ENCODE data around the gene AK3. TPM values are rescaled to one million over a fixed set of nuclear protein-coding genes. Genes with fewer than 3 reads are reported as not detected.

Gene AK3
- total RNA-seq, 1 experiment from 2014 or later, result 61.0 TPM

DNA sequence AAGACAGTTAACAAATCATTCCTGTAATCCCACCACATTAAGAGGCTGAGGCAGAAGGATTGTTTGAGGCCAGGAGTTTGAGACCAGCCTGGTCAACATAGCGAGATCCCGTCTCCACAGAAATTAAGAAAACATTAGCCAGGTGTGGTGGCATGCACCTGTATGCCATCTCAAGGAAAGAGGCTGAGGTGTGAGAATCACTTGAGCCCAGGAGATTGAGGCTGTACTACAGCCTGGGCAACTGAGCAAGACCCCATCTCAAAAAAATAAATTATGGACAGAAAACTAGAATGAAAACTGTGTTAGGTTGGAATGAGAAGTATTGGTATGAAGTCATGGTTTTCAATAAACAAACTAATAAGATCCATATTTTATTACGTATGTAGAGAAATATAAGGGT, 23.0 kb upstream of the AK3 start:
- TF ChIP-seq, protein P1, sequence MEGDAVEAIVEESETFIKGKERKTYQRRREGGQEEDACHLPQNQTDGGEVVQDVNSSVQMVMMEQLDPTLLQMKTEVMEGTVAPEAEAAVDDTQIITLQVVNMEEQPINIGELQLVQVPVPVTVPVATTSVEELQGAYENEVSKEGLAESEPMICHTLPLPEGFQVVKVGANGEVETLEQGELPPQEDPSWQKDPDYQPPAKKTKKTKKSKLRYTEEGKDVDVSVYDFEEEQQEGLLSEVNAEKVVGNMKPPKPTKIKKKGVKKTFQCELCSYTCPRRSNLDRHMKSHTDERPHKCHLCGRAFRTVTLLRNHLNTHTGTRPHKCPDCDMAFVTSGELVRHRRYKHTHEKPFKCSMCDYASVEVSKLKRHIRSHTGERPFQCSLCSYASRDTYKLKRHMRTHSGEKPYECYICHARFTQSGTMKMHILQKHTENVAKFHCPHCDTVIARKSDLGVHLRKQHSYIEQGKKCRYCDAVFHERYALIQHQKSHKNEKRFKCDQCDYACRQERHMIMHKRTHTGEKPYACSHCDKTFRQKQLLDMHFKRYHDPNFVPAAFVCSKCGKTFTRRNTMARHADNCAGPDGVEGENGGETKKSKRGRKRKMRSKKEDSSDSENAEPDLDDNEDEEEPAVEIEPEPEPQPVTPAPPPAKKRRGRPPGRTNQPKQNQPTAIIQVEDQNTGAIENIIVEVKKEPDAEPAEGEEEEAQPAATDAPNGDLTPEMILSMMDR (IDR thresholded peaks at IDR 0.05; ENCODE audit: unreplicated experiment), result no peak
- no TSS peak for BruUV-seq (replicated peaks)
- H3K9me3 Mint-ChIP-seq (ENCODE audit: unreplicated experiment), result no peaks in the 10 kb centered on the region
- no peak for DNase-seq (ENCODE audit: unreplicated experiment)
- no peaks in the 10 kb centered on the region for H3K4me1 Mint-ChIP-seq (ENCODE audit: insufficient read depth, unreplicated experiment)
- CTCF ChIA-PET, result interaction anchor here (0.8 to 17.8 kb wide), 15 partner anchors 9 to 236 kb away, joined by 3 to 175 read pairs (median 7); partner anchors contain the start of genes JAK2 and RCL1
- H3K36me3 Mint-ChIP-seq (ENCODE audit: insufficient read depth, unreplicated experiment), result no peaks in the 10 kb centered on the region
- intact Hi-C loops (cut with micrococcal nuclease), result loop anchor here (5.0 kb wide), 5 partner anchors 33 to 838 kb away; partner anchors contain the start of gene INSL6
- no peak overlapping the region for H3K4me3 Mint-ChIP-seq (ENCODE audit: unreplicated experiment)
- peaks cover 12% of the 10 kb centered on the region for H3K27me3 Mint-ChIP-seq (ENCODE audit: insufficient read depth, unreplicated experiment)
- POLR2A ChIA-PET, result no interaction called here
- H3K27ac Mint-ChIP-seq (ENCODE audit: low read depth, unreplicated experiment), result no peak overlapping the region

DNA sequence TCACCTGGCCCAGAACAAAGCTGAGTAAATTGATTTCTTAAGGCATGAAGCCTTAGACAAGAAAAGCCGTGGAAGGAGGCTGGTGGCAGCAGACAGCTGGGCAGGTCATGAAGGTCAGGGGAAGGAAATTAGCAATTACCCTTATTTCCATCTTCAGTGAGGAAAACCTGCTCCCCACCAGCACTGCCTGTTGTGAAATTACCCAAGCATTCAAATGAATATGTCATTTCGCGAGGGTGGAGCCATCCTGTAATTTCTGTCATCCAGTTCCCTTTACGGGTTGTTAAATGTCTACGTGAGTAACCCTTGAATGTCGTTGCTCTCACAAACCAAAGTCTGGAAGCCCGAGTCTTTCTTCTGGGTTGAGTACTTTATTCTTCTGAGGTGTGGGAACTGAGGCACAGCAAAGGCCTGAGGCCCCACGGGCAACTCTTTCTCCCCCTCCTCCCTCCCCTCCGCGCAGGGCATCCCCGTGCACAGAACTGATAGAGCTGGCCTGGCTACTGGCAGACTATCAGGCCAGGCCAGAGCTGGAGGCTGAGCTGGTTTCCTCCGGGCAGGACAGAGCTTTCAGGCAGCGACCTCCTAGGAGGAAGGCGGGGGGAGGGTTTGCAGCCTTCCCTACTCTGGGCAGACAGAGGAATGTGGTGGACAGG, 22.0 kb upstream of the AK3 start:
- no TSS peak for BruUV-seq (replicated peaks)
- no peaks in the 10 kb centered on the region for H3K4me1 Mint-ChIP-seq (ENCODE audit: insufficient read depth, unreplicated experiment)
- POLR2A ChIA-PET, result interaction anchor here (1.1 to 1.5 kb wide), 4 partner anchors 26 to 223 kb away, joined by 3 to 5 read pairs (median 4); partner anchors contain the start of gene RCL1
- H3K27me3 Mint-ChIP-seq (ENCODE audit: insufficient read depth, unreplicated experiment), result peaks cover 12% of the 10 kb centered on the region
- no peak overlapping the region for H3K27ac Mint-ChIP-seq (ENCODE audit: low read depth, unreplicated experiment)
- H3K4me3 Mint-ChIP-seq (ENCODE audit: unreplicated experiment), result no peak overlapping the region
- intact Hi-C loops (cut with micrococcal nuclease), result loop anchor here (1.0 to 5.0 kb wide), 7 partner anchors 34 to 839 kb away; partner anchors contain the start of gene INSL6
- DNase-seq (ENCODE audit: unreplicated experiment), result no peak
- H3K36me3 Mint-ChIP-seq (ENCODE audit: insufficient read depth, unreplicated experiment), result no peaks in the 10 kb centered on the region
- H3K9me3 Mint-ChIP-seq (ENCODE audit: unreplicated experiment), result no peaks in the 10 kb centered on the region
- TF ChIP-seq, protein P1 (IDR thresholded peaks at IDR 0.05; ENCODE audit: unreplicated experiment), result no peak
- CTCF ChIA-PET, result interaction anchor here (0.6 to 17.8 kb wide), 44 partner anchors 8 to 1952 kb away, joined by 3 to 175 read pairs (median 5); partner anchors contain the start of genes JAK2 and RCL1

DNA sequence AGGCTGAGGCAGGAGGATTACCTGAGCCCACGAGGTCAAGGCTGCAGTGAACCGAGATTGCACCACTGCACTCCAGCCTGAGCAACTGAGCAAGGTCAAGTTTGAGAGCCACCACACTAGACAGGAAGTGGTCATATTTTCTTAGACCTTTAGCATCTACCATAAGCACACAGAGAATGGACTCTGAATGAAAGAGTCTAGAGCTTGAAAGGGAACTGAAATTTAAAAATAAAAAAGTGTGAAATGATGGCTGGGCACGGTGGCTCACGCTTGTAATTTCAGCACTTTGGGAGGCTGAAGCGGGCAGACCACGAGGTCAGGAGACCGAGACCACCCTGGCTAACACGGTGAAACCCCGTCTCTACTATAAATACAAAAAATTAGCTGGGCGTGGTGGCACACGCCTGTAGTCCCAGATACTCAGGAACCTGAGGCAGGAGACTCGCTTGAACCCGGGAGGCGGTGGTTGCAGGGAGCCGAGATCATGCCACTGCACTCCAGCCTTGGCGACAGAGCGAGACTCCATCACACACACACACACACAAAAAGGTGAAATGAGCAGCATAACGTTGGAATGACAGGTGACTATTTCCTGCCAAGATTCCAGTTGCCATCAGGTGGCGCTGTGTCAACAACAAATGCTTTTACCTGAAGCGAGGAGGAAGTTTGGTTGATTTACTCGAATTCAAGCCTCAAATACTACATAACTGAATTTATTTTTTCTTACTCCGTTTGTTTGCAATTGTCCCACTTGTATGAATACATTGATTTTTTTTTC, 21.3 kb upstream of the AK3 start:
- Mint-ChIP-seq H3K4me3 (ENCODE audit: unreplicated experiment) (no peak overlapping the region), H3K9me3 (ENCODE audit: unreplicated experiment) (no peaks in the 10 kb centered on the region), H3K27ac (ENCODE audit: low read depth, unreplicated experiment) (no peak overlapping the region), H3K4me1 (ENCODE audit: insufficient read depth, unreplicated experiment) (no peaks in the 10 kb centered on the region), H3K27me3 (ENCODE audit: insufficient read depth, unreplicated experiment) (peaks cover 12% of the 10 kb centered on the region), H3K36me3 (ENCODE audit: insufficient read depth, unreplicated experiment) (no peaks in the 10 kb centered on the region)
- ChIA-PET CTCF (interaction anchor here (0.6 to 17.8 kb wide), 50 partner anchors 8 to 1906 kb away, joined by 3 to 175 read pairs (median 4); partner anchors contain the start of genes JAK2 and RCL1), POLR2A (interaction anchor here (1.1 to 1.5 kb wide), 4 partner anchors 27 to 224 kb away, joined by 3 to 5 read pairs (median 4); partner anchors contain the start of gene RCL1)
- BruUV-seq (replicated peaks), result no TSS peak
- intact Hi-C loops (cut with micrococcal nuclease), result loop anchor here (1.0 to 5.0 kb wide), 7 partner anchors 35 to 840 kb away; partner anchors contain the start of gene INSL6
- DNase-seq (ENCODE audit: unreplicated experiment), result peak; percentile 85
- TF ChIP-seq, protein P1 (IDR thresholded peaks at IDR 0.05; ENCODE audit: unreplicated experiment), result peak; percentile 76

DNA sequence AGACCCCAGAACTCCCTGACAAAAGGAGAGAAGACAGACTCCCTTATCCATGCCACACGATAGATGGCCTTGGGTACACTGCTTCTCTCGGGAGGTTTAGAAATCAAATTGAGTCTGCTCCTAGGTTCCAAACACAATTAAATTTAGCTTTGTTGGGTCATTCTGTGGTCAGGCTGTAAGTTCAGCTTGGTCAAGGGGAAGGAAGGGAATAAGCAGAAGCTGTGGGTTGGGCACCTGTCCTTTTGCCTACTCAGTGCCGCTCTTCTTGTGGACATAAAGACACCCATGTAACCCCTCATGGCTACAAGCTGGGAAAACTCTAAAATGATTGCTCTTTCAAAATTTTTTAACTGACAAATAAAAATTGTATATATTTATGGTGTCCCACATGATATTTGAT, 19.1 kb upstream of the AK3 start:
- no peaks in the 10 kb centered on the region for H3K36me3 Mint-ChIP-seq (ENCODE audit: insufficient read depth, unreplicated experiment)
- peaks cover 12% of the 10 kb centered on the region for H3K27me3 Mint-ChIP-seq (ENCODE audit: insufficient read depth, unreplicated experiment)
- ChIA-PET POLR2A (interaction anchor here (1.1 to 2.6 kb wide), 2 partner anchors 33 to 164 kb away, joined by 3 to 17 read pairs; partner anchors contain the start of gene RCL1), CTCF (interaction anchor here (0.6 to 17.8 kb wide), 36 partner anchors 8 to 1944 kb away, joined by 3 to 175 read pairs (median 4); partner anchors contain the start of genes JAK2 and RCL1)
- TF ChIP-seq, protein P1 (IDR thresholded peaks at IDR 0.05; ENCODE audit: unreplicated experiment), result no peak
- DNase-seq (ENCODE audit: unreplicated experiment), result no peak
- intact Hi-C loops (cut with micrococcal nuclease), result loop anchor here (5.0 kb wide), 5 partner anchors 37 to 842 kb away; partner anchors contain the start of gene INSL6
- peaks cover 5% of the 10 kb centered on the region for H3K4me1 Mint-ChIP-seq (ENCODE audit: insufficient read depth, unreplicated experiment)
- no peaks in the 10 kb centered on the region for H3K9me3 Mint-ChIP-seq (ENCODE audit: unreplicated experiment)
- H3K4me3 Mint-ChIP-seq (ENCODE audit: unreplicated experiment), result no peak overlapping the region
- no TSS peak for BruUV-seq (replicated peaks)
- H3K27ac Mint-ChIP-seq (ENCODE audit: low read depth, unreplicated experiment), result no peak overlapping the region
